Body of pancreas (tissue), 4 donors: ENCODE data around the gene HMCN1.

ENCODE experiments used
- CTCF ChIP-seq, 7 experiments: fragments of 450-650 bp in 4 of 7; fragments of 200-600 bp in 3 of 7; sonication (generic) in 3 of 7; IDR thresholded peaks; one replicate each; pipeline ENCODE4 v1.5.1; 2016 to 2019; ENCODE audit warnings: antibody characterized with exemption in 7 of 7
- POLR2A ChIP-seq, 3 donors: fragments of 450-650 bp; IDR thresholded peaks; one replicate each; pipeline ENCODE4 v1.6.1; 2016; ENCODE audit warnings: antibody characterized with exemption in 3 of 3, mild to moderate bottlenecking in 2 of 3

- no peak for TF ChIP-seq CTCF (IDR thresholded peaks at IDR 0.05)
- TF ChIP-seq POLR2A (IDR thresholded peaks at IDR 0.05), result no peak
Measured at GRCh38 chr1:185935360-185935759, 201.2 kb downstream of the HMCN1 start.
